Epithelial cell of proximal tubule (primary cell): Measurements from ENCODE around the gene MOSMO. TPM values are rescaled to one million over a fixed set of nuclear protein-coding genes. Genes with fewer than 3 reads are reported as not detected.
A peak's percentile ranks its signal among the peaks of the same experiment; 100 is the strongest.

Experiments
- DNase-seq: peaks from one replicate; pipeline ENCODE4 v3.0.0-alpha.2; 2011; ENCODE audit warnings: low read depth
- H3K4me3 ChIP-seq: 2 replicates; pipeline ENCODE4 v1.5.1; 2011; ENCODE audit warnings: low read depth, mild to moderate bottlenecking, low read length
- total RNA-seq: library from RNA; depleted of rRNA; stranded (reverse); fragments of >200 nt; gene quantifications from 2 replicates; pipeline ENCODE4 v1.2.3, GENCODE V29; 2015
- TF ChIP-seq, protein P1 (sequence below): conservative IDR thresholded peaks from 2 replicates; pipeline ENCODE4 v1.5.1; 2012; ENCODE audit warnings: low read depth, mild to moderate bottlenecking, low read length

The MOSMO gene
- total RNA-seq, 1 donor from 2014 or later, result 2.4 TPM

DNA sequence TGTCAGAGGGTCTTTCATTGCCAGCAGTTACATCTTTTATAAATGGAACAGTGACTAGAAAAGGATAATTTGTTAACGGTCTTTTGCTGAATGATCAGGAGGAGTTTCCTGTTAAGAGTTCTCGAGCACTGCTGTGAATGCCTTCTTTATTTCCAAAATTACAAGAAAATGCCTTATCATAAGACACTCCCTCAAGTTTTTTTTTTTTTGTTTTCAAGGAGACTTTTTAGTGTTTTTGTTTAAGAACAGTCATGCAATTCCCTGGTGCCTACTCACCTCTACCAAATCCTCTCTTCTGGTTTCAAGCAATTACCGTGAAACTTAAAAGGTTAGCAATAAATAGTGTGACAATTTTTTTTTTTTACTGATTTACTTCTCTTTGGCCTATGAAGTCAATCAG, 65.4 kb downstream of the MOSMO start:
- no peak overlapping the region for H3K4me3 ChIP-seq
- TF ChIP-seq, protein P1, sequence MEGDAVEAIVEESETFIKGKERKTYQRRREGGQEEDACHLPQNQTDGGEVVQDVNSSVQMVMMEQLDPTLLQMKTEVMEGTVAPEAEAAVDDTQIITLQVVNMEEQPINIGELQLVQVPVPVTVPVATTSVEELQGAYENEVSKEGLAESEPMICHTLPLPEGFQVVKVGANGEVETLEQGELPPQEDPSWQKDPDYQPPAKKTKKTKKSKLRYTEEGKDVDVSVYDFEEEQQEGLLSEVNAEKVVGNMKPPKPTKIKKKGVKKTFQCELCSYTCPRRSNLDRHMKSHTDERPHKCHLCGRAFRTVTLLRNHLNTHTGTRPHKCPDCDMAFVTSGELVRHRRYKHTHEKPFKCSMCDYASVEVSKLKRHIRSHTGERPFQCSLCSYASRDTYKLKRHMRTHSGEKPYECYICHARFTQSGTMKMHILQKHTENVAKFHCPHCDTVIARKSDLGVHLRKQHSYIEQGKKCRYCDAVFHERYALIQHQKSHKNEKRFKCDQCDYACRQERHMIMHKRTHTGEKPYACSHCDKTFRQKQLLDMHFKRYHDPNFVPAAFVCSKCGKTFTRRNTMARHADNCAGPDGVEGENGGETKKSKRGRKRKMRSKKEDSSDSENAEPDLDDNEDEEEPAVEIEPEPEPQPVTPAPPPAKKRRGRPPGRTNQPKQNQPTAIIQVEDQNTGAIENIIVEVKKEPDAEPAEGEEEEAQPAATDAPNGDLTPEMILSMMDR, result no peak
- DNase-seq, result no peak

DNA sequence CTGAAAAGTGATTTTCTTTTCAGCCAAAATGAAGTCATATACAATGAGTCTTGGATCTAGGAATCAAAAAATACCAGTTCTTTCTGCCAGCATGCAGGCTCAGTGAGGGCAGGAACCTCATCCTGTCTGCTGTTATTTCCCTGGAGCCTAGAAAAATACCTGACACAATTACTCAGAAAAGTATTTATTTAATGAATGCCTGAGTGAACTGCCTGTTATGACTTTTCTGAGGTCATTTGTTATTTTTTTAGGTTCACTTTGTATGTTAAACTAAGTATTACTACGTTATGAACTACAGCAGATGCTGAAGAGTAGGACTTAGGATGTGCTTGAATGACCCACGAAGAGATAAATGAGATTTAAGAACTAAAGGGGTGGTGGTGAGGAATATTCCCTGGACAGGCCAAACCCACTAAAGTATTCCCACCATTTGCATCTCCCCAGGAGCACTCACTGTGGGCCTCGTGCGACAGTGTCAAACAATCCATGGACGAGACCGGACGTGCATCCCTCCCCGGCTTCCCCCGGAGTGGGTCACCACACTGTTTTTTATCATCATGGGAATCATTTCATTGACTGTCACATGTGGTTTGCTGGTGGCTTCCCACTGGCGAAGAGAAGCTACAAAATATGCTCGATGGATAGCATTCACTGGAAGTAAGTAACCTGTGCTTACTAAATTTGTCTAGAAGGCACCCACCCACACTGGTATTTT, 67.3 kb downstream of the MOSMO start:
- no peak for DNase-seq
- TF ChIP-seq, protein P1, result no peak

GRCh38 chr16:22075776-22076175, 67.9 kb downstream of the MOSMO start:
- no peak overlapping the region for H3K4me3 ChIP-seq
- no peak for DNase-seq
- TF ChIP-seq, protein P1, result no peak

More for the DNA sequence above, 67.3 kb downstream of the MOSMO start:
- no peak overlapping the region for H3K4me3 ChIP-seq

- no peak overlapping the region for H3K4me3 ChIP-seq
- TF ChIP-seq, protein P1, result peak; percentile 87
Measured at GRCh38 chr16:22077700-22078313, 69.9 kb downstream of the MOSMO start.

GRCh38 chr16:22078656-22079055, 70.7 kb downstream of the MOSMO start:
- DNase-seq, result no peak
- no peak overlapping the region for H3K4me3 ChIP-seq
- TF ChIP-seq, protein P1, result no peak

More at GRCh38 chr16:22077700-22078313, 69.9 kb downstream of the MOSMO start:
- DNase-seq, result no peak

- H3K4me3 ChIP-seq, result no peak overlapping the region
- TF ChIP-seq, protein P1, result no peak
- DNase-seq, result no peak
Measured at GRCh38 chr16:22081050-22081449, 73.1 kb downstream of the MOSMO start.
